Common myeloid progenitor, CD34-positive (primary cell): ENCODE measurements around the gene MEGF6.

Experiments
- CTCF ChIA-PET: fragments of 350-600 bp; sonication (Branson Sonifier 250); formaldehyde crosslinking; loops from one replicate; lab custom pipeline; 2021; ENCODE audit warnings: antibody characterized with exemption; lab: Charles Lee
- POLR2A ChIA-PET: fragments of 350-600 bp; sonication (Branson Sonifier 250); formaldehyde crosslinking; loops from one replicate; lab custom pipeline; 2021; ENCODE audit warnings: antibody characterized with exemption; lab: Charles Lee
- DNase-seq, 3 donors: peaks; one replicate each; pipeline versions ENCODE4 v3.0.0 to v3.0.0-alpha.2; 2013
- H3K27ac ChIP-seq, 2 experiments: 1 replicate in 1 of 2; 2 replicates in 1 of 2; pipeline ENCODE4 v1.7.0; 2013; ENCODE audit warnings: inconsistent platforms in 2 of 2, low read length in 2 of 2, mild to moderate bottlenecking in 2 of 2, low read depth in 1 of 2, moderate library complexity in 1 of 2; ENCODE audit not compliant: severe bottlenecking in 2 of 2, insufficient read depth in 1 of 2, poor library complexity in 1 of 2
- H3K27me3 ChIP-seq, 5 experiments: replicated peaks in 2 of 5; 1 replicate in 3 of 5; 2 replicates in 2 of 5; pipeline versions ENCODE4 v1.6.1 to v1.7.0; 2013; ENCODE audit warnings: low read length in 4 of 5, mild to moderate bottlenecking in 2 of 5, moderate library complexity in 2 of 5, inconsistent platforms in 1 of 5; ENCODE audit not compliant: insufficient read depth in 5 of 5, control insufficient read depth in 4 of 5
- H3K36me3 ChIP-seq, 4 experiments: 1 replicate in 2 of 4; 2 replicates in 2 of 4; pipeline versions ENCODE4 v1.6.1 to v1.7.0; 2013; ENCODE audit warnings: low read length in 3 of 4, control low read depth in 1 of 4, mild to moderate bottlenecking in 1 of 4; ENCODE audit not compliant: control insufficient read depth in 4 of 4, insufficient read depth in 4 of 4
- H3K4me1 ChIP-seq, 4 experiments: 1 replicate in 3 of 4; 2 replicates in 1 of 4; pipeline versions ENCODE4 v1.6.1 to v1.7.1; 2013; ENCODE audit warnings: low read length in 3 of 4, mild to moderate bottlenecking in 3 of 4, control low read depth in 1 of 4, inconsistent platforms in 1 of 4, moderate library complexity in 1 of 4; ENCODE audit not compliant: control insufficient read depth in 4 of 4, insufficient read depth in 4 of 4; ENCODE audit errors: control extremely low read depth in 1 of 4
- H3K4me3 ChIP-seq, 7 experiments: 1 replicate in 4 of 7; 2 replicates in 3 of 7; pipeline versions ENCODE4 v1.5.1 to v1.7.0; 2013; ENCODE audit warnings: mild to moderate bottlenecking in 7 of 7, low read length in 6 of 7, moderate library complexity in 6 of 7, inconsistent platforms in 2 of 7, low read depth in 2 of 7, control low read depth in 1 of 7; ENCODE audit not compliant: insufficient read depth in 4 of 7, control insufficient read depth in 1 of 7; ENCODE audit errors: extremely low read depth in 1 of 7
- H3K9me3 ChIP-seq, 5 experiments: 1 replicate in 4 of 5; 2 replicates in 1 of 5; pipeline versions ENCODE4 v1.6.1 to v1.7.1; 2013; ENCODE audit warnings: low read length in 4 of 5, mild to moderate bottlenecking in 2 of 5, inconsistent platforms in 1 of 5, low read depth in 1 of 5, moderate library complexity in 1 of 5; ENCODE audit not compliant: control insufficient read depth in 4 of 5, insufficient read depth in 2 of 5; ENCODE audit errors: control extremely low read depth in 1 of 5
- WGBS: methylation state at CpG from one replicate; pipeline ENCODE4 v1.1.5; 2013; ENCODE audit not compliant: insufficient coverage; 5-methylcytosine and 5-hydroxymethylcytosine counted together

Gene MEGF6

DNA sequence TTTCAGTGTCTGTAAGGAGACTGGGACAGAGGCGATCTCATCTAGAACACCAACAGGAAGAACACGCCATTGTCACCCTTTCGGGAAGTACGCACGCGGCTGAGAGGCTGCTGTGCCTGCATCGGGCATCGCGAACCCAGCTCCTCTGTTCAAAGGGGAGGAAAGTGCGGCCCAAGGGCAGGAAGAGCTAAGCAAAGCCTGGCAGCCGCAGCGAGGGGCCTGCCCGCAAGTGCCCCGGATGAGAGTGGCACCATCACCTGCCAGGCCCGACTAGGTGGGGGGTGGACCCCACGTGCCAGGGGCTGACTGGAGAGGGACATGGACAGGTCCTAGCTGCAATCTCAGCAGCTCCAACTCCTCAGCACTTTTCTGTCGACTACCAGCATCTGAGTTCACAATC lies 21.0 kb upstream of the MEGF6 start:
- no peaks in the 10 kb centered on the region for H3K9me3 ChIP-seq
- peaks cover 0 to 8% (median 4%) of the 10 kb centered on the region in 4 experiments for H3K4me1 ChIP-seq
- no peak overlapping the region for H3K27ac ChIP-seq
- DNase-seq = no peak
- H3K36me3 ChIP-seq = peaks cover 19 to 93% (median 66%) of the 10 kb centered on the region in 4 experiments
- CTCF ChIA-PET = no interaction called here
- 97% methylated on average over 13 of the region's 17 CpGs for WGBS
- H3K4me3 ChIP-seq = no peak overlapping the region
- POLR2A ChIA-PET = no interaction called here
- H3K27me3 ChIP-seq = no peaks in the 10 kb centered on the region

DNA sequence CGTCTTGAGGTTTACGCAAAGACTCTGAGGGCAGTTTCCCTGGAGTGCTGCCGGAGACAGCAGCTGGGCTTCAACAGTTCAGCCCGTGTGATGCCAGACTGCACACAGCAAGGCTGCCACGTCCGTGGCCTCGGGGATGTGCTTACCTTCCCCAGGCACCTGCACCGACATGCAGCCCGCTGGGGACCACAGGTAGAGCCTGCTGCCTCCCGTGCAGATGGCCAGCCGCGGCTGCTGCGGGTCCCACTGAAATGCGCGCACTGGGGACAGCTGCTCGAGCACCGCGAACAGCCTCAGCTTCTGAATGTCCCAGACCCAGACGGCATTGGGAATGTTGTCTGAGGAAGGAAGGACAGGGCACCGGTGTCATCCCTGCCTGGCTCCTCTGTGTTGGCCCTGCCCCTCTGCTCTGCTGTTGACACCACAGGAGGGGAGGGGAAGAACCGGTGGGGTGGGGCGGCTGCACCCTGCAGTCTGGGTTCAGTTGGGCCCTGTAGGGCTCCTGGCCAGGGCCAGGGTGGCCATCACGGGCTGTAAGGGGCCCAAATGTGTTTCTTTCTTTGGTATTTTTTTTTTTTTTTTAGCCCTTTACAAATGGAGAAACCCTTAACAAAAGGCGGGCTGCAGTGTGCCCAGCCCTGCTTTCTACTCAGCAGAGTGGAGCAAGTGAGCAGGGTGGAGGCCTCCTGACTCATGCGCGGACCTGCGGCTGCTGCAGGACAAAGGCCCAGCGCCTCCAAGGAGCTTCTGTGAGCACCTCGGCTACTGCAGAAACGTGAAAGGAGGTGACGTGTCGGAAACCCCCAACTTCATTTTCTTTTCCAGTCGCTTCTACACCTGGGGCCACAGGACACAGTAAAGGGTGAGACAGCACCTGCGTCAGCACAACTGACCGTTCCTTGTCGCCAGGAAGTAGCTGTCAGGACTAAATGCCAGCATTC lies 20.3 kb upstream of the MEGF6 start:
- POLR2A ChIA-PET = no interaction called here
- Histone ChIP-seq H3K27ac (no peak overlapping the region), H3K4me1 (peaks cover 0 to 8% (median 4%) of the 10 kb centered on the region in 4 experiments), H3K9me3 (no peaks in the 10 kb centered on the region), H3K36me3 (peaks cover 19 to 88% (median 64%) of the 10 kb centered on the region in 4 experiments), H3K27me3 (no peaks in the 10 kb centered on the region), H3K4me3 (no peak overlapping the region)
- 94% methylated on average over 31 of the region's 36 CpGs for WGBS
- DNase-seq = no peak
- CTCF ChIA-PET = no interaction called here

DNA sequence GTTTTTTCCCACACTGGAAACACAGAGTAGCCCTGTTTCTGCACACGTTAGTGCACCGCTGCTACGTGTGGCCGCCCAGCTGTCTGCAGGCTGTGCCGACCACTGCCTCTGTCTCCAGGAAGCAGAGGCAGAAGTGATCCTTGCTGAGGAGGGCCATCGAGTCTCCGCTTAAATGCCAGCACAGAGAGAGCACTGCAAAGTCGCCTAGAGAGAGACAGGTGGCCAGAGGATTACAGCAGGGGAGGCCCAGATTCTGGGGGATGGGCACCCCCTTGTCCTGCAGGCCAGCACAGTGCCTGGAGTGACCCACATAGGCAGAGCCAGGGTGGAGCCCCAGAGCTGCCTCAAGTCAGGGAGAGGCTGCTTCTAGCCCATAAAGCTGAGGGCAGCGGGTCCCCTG lies 19.6 kb upstream of the MEGF6 start:
- H3K27ac ChIP-seq = no peak overlapping the region
- WGBS = 93% methylated on average over 9 of the region's 9 CpGs
- peaks cover 17 to 82% (median 61%) of the 10 kb centered on the region in 4 experiments for H3K36me3 ChIP-seq

DNA sequence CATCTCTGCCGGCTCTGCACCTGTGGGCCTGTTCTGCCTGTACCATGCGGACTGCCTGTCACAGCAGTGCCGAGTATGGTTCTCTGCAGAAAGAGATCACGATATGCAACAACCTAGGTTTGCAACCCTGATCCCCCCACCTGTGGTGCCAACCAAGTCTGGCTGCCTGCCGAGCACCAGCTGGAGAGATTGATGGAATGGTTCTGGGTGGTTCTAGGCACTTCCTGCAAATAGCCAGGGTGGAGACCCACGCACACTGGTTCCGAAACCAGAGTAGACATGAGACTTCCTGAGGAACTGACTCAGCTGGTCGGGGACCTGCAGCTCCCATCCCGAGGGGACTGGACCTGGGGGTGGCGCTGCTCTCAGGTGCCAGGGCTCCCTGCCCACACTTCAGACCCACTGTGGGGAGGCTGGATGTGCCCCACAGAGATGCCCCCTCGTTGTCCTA lies 18.9 kb upstream of the MEGF6 start:
- no peak for DNase-seq
- ChIA-PET CTCF (interaction anchor here (0.9 to 1.8 kb wide), 5 partner anchors 8 to 139 kb away, joined by 3 to 8 read pairs (median 4); no protein-coding TSS in a partner anchor), POLR2A (no interaction called here)
- peaks cover 3 to 16% (median 12%) of the 10 kb centered on the region in 4 experiments for H3K4me1 ChIP-seq
- H3K27me3 ChIP-seq = no peaks in the 10 kb centered on the region
- no peak overlapping the region for H3K4me3 ChIP-seq
- H3K9me3 ChIP-seq = no peaks in the 10 kb centered on the region
- no peak overlapping the region for H3K27ac ChIP-seq
- H3K36me3 ChIP-seq = peaks cover 17 to 74% (median 57%) of the 10 kb centered on the region in 4 experiments
- WGBS = 37% methylated on average over 9 of the region's 11 CpGs

More for the DNA sequence above, 19.6 kb upstream of the MEGF6 start:
- Histone ChIP-seq H3K4me1 (peaks cover 2 to 9% (median 5%) of the 10 kb centered on the region in 4 experiments), H3K4me3 (no peak overlapping the region), H3K27me3 (no peaks in the 10 kb centered on the region), H3K9me3 (no peaks in the 10 kb centered on the region)
- CTCF ChIA-PET = interaction anchor here (0.9 kb wide), 1 partner anchor 18 kb away, joined by 4 read pairs; no protein-coding TSS in a partner anchor
- no peak for DNase-seq
- POLR2A ChIA-PET = no interaction called here

DNA sequence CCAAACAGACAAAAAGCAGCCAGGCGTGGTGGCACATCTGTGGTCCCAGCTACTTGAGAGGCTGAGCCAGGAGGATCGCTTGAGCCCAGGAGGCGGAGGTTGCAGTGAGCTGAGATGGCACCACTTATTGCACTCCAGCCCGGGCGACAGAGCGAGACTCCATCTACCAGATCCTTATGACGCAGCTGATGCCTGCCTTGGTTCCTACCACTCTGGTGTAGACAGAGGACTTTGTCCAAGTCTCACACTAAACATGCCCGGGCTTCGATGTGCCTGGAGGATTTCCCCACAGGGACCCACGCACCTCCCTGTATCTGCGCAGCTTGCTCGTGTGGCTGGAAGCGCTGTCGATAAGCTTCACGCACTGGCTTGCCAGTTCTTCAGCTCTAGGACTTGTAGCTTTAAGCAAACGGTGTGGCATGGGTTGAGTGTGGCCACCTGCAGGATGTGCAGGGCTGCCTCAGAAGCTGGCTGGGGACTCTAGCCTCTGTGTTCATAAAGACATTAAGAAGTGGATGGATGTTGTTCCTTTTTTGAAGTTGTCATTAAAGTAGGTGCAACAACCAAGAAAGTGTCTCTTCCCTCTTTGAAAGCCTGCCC lies 18.4 kb upstream of the MEGF6 start:
- H3K36me3 ChIP-seq = peaks cover 15 to 69% (median 55%) of the 10 kb centered on the region in 4 experiments
- DNase-seq = no peak
- H3K27me3 ChIP-seq = no peaks in the 10 kb centered on the region
- no peak overlapping the region for H3K4me3 ChIP-seq
- no peak overlapping the region for H3K27ac ChIP-seq
- H3K4me1 ChIP-seq = peaks cover 3 to 16% (median 12%) of the 10 kb centered on the region in 4 experiments
- CTCF ChIA-PET = interaction anchor here (0.9 to 1.8 kb wide), 5 partner anchors 8 to 139 kb away, joined by 3 to 8 read pairs (median 6); no protein-coding TSS in a partner anchor
- POLR2A ChIA-PET = no interaction called here
- H3K9me3 ChIP-seq = no peaks in the 10 kb centered on the region
- WGBS = 93% methylated on average over 15 of the region's 16 CpGs

DNA sequence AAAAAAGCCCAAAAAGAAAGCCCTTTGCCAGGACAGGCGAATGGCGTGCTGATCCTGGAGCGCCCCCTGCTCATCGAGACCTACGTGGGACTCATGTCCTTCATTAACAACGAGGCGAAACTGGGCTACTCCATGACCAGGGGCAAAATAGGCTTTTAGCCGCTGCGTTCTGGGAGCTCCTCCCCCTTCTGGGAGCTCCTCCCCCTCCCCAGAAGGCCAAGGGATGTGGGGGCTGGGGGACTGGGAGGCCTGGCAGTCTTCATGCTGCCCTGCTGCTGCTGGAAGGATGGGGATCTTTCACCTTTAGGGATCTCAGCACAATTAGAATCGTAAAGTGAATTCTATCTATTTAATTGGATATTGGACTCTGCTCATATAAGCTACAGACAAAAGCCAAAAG lies 17.1 kb upstream of the MEGF6 start:
- DNase-seq = no peak
- ChIA-PET CTCF (interaction anchor here (1.0 to 1.7 kb wide), 2 partner anchors 21 to 64 kb away, joined by 3 to 6 read pairs; partner anchors contain the start of gene WRAP73), POLR2A (no interaction called here)
- Histone ChIP-seq H3K36me3 (peaks cover 6 to 57% (median 46%) of the 10 kb centered on the region in 4 experiments), H3K27ac (no peak overlapping the region), H3K27me3 (no peaks in the 10 kb centered on the region), H3K4me1 (peaks cover 3 to 24% (median 21%) of the 10 kb centered on the region in 4 experiments), H3K4me3 (no peak overlapping the region), H3K9me3 (no peaks in the 10 kb centered on the region)
- WGBS = 100% methylated on average over 7 of the region's 10 CpGs
